DOHH2 (cell line): ENCODE data around the gene WDR7.

Source experiments
- EZH2phosphoT487 ChIP-seq: fragments of 200-600 bp; sonication (generic); IDR thresholded peaks from 2 replicates; pipeline ENCODE4 v1.6.1; 2017; ENCODE audit warnings: borderline replicate concordance, mild to moderate bottlenecking, antibody characterized with exemption, low read length, moderate library complexity, mixed read lengths
- TF ChIP-seq, protein P1 (sequence below): fragments of 200-600 bp; sonication (generic); IDR thresholded peaks from one replicate; pipeline ENCODE4 v1.5.1; 2014; ENCODE audit warnings: antibody characterized with exemption, mild to moderate bottlenecking, low read depth, low read length; ENCODE audit not compliant: poor library complexity, severe bottlenecking

DNA sequence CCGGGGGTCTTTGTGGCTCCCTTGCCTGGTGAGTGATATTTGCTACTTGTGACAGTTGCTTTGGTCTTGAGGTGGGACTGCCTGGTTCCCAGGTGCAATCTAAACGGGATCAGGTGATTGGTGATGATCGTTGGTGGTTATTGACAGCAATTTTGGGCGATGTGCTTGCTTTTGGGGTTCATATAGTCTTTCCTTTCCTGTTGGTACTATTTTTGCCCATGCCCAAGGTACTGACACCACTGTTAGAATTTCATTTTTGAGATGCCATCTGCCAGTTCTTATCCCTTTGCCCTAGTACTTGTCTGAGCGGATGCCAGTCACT, 573 bp downstream of the WDR7 start:
- TF ChIP-seq, protein P1, sequence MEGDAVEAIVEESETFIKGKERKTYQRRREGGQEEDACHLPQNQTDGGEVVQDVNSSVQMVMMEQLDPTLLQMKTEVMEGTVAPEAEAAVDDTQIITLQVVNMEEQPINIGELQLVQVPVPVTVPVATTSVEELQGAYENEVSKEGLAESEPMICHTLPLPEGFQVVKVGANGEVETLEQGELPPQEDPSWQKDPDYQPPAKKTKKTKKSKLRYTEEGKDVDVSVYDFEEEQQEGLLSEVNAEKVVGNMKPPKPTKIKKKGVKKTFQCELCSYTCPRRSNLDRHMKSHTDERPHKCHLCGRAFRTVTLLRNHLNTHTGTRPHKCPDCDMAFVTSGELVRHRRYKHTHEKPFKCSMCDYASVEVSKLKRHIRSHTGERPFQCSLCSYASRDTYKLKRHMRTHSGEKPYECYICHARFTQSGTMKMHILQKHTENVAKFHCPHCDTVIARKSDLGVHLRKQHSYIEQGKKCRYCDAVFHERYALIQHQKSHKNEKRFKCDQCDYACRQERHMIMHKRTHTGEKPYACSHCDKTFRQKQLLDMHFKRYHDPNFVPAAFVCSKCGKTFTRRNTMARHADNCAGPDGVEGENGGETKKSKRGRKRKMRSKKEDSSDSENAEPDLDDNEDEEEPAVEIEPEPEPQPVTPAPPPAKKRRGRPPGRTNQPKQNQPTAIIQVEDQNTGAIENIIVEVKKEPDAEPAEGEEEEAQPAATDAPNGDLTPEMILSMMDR = no peak
- TF ChIP-seq EZH2phosphoT487 = no peak
